Skeletal muscle satellite cell (primary cell): ENCODE results near the gene KCNAB1.

ENCODE experiments used
- H3K27me3 ChIP-seq: 2 replicates; pipeline ENCODE4 v1.7.0; 2013; ENCODE audit warnings: low read length; ENCODE audit not compliant: control insufficient read depth, insufficient read depth
- H3K36me3 ChIP-seq: 2 replicates; pipeline ENCODE4 v1.7.0; 2013; ENCODE audit warnings: mild to moderate bottlenecking, control low read depth, low read length; ENCODE audit not compliant: insufficient read depth
- H3K4me1 ChIP-seq: 2 replicates; pipeline ENCODE4 v1.7.0; 2013; ENCODE audit warnings: low read length; ENCODE audit not compliant: control insufficient read depth, insufficient read depth
- H3K4me2 ChIP-seq: 2 replicates; pipeline ENCODE4 v1.7.0; 2013; ENCODE audit warnings: mild to moderate bottlenecking, low read length
- H3K4me3 ChIP-seq: 2 replicates; pipeline ENCODE4 v1.7.0; 2013; ENCODE audit warnings: low read length
- H3K9ac ChIP-seq: 2 replicates; pipeline ENCODE4 v1.7.0; 2013; ENCODE audit warnings: mild to moderate bottlenecking, low read depth, low read length, moderate library complexity
- H3K9me3 ChIP-seq: replicated peaks from 2 replicates; pipeline ENCODE4 v1.7.0; 2013; ENCODE audit warnings: mild to moderate bottlenecking, control low read depth, low read length

Gene KCNAB1

GRCh38 chr3:156516961-156517360 lies 396.6 kb downstream of the KCNAB1 start:
- Histone ChIP-seq H3K4me3 (no peak overlapping the region), H3K9ac (no peak overlapping the region), H3K9me3 (no peaks in the 10 kb centered on the region), H3K4me2 (no peak overlapping the region), H3K36me3 (no peaks in the 10 kb centered on the region), H3K27me3 (no peaks in the 10 kb centered on the region), H3K4me1 (peaks cover 12% of the 10 kb centered on the region)

- no peaks in the 10 kb centered on the region for H3K9me3 ChIP-seq
- no peaks in the 10 kb centered on the region for H3K27me3 ChIP-seq
- no peak overlapping the region for H3K9ac ChIP-seq
- no peak overlapping the region for H3K4me3 ChIP-seq
- H3K36me3 ChIP-seq = no peaks in the 10 kb centered on the region
- peaks cover 5% of the 10 kb centered on the region for H3K4me1 ChIP-seq
- H3K4me2 ChIP-seq = no peak overlapping the region
Observed at GRCh38 chr3:156518726-156519125, 398.3 kb downstream of the KCNAB1 start.

DNA sequence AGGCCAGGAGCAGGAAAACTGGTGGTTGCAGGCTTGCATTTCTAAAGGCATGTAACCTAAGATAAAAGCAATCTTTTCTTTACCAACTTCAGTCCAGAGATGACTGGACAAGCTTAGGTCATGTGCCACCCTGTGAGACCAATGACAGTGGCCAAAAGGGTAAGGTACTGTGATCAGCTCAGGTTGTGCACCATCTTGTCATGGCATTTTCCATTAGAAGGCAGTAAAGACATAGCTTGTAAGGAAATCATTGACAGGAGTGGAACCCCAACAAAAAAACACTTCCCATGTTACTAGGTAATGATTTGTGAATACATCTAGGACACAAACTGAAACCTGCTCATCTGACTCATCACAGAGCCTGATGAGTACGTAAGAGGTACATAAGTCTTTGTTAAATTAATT lies 399.4 kb downstream of the KCNAB1 start:
- H3K4me3 ChIP-seq = no peak overlapping the region
- H3K36me3 ChIP-seq = no peaks in the 10 kb centered on the region
- H3K9ac ChIP-seq = no peak overlapping the region
- H3K4me1 ChIP-seq = peaks cover 4% of the 10 kb centered on the region
- no peaks in the 10 kb centered on the region for H3K9me3 ChIP-seq
- no peaks in the 10 kb centered on the region for H3K27me3 ChIP-seq
- H3K4me2 ChIP-seq = no peak overlapping the region

GRCh38 chr3:156522673-156523072 lies 402.3 kb downstream of the KCNAB1 start:
- Histone ChIP-seq H3K9ac (no peak overlapping the region), H3K9me3 (no peaks in the 10 kb centered on the region), H3K4me1 (no peaks in the 10 kb centered on the region), H3K27me3 (no peaks in the 10 kb centered on the region), H3K4me3 (no peak overlapping the region), H3K36me3 (no peaks in the 10 kb centered on the region), H3K4me2 (no peak overlapping the region)

- H3K4me1 ChIP-seq = no peaks in the 10 kb centered on the region
- H3K4me3 ChIP-seq = no peak overlapping the region
- no peaks in the 10 kb centered on the region for H3K27me3 ChIP-seq
- no peak overlapping the region for H3K4me2 ChIP-seq
- no peak overlapping the region for H3K9ac ChIP-seq
- no peaks in the 10 kb centered on the region for H3K36me3 ChIP-seq
- no peaks in the 10 kb centered on the region for H3K9me3 ChIP-seq
Observed at GRCh38 chr3:156525808-156526207, 405.4 kb downstream of the KCNAB1 start.

- H3K9me3 ChIP-seq = no peaks in the 10 kb centered on the region
- no peak overlapping the region for H3K4me2 ChIP-seq
- H3K4me3 ChIP-seq = no peak overlapping the region
- H3K27me3 ChIP-seq = no peaks in the 10 kb centered on the region
- H3K4me1 ChIP-seq = no peaks in the 10 kb centered on the region
- H3K36me3 ChIP-seq = no peaks in the 10 kb centered on the region
- no peak overlapping the region for H3K9ac ChIP-seq
Observed at GRCh38 chr3:156527060-156527459, 406.7 kb downstream of the KCNAB1 start.

DNA sequence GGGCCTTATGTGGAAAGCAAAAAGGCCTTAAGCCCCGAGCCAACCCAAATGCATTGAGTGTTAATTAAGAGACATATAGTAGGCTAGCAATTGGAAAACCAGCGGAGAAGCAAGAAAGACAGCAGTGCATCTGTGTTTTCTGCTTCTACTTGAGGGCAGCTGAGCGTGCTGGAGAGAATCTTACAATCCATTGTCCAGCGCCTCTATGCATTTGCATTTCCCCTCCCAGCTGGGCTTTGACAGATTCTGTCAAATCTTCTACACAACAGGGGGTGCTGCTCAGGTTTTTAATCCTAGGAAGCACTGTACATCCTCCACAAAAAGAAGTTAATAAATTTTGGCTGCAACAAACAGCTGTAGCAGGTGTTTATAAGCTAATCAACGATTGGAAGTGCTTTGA lies 410.6 kb downstream of the KCNAB1 start:
- Histone ChIP-seq H3K9ac (no peak overlapping the region), H3K4me1 (peaks cover 13% of the 10 kb centered on the region), H3K36me3 (no peaks in the 10 kb centered on the region), H3K4me2 (no peak overlapping the region), H3K27me3 (no peaks in the 10 kb centered on the region), H3K4me3 (no peak overlapping the region), H3K9me3 (no peaks in the 10 kb centered on the region)

DNA sequence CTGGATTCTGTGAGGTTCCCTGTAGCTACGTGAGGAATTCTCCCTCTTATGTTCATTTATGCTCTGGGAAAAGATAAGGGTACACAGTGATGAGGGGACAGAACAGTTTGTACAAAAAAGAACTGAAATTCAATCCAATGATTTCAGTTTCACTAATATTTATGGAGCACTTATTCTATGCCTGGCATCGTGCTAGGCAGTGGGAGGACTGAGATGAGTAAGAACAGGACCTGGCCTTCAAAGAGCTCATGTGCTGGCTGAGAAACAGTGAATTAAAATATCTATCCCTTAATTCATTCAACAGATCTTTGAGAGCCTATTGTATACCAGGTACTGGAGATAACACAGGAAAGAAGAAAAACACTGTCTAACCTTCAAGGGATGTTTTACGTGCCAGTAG lies 412.4 kb downstream of the KCNAB1 start:
- Histone ChIP-seq H3K36me3 (peaks cover 5% of the 10 kb centered on the region), H3K9ac (no peak overlapping the region), H3K4me2 (no peak overlapping the region), H3K4me3 (no peak overlapping the region), H3K9me3 (no peaks in the 10 kb centered on the region), H3K27me3 (no peaks in the 10 kb centered on the region), H3K4me1 (peaks cover 26% of the 10 kb centered on the region)

GRCh38 chr3:156533205-156533604 lies 412.8 kb downstream of the KCNAB1 start:
- Histone ChIP-seq H3K4me2 (no peak overlapping the region), H3K4me3 (no peak overlapping the region)

GRCh38 chr3:156535162-156535627 lies 414.8 kb downstream of the KCNAB1 start:
- Histone ChIP-seq H3K4me1 (peaks cover 29% of the 10 kb centered on the region), H3K9me3 (no peaks in the 10 kb centered on the region), H3K4me2 (no peak overlapping the region), H3K4me3 (no peak overlapping the region), H3K27me3 (no peaks in the 10 kb centered on the region), H3K36me3 (peaks cover 25% of the 10 kb centered on the region), H3K9ac (peak overlapping the region; percentile 47)

More at GRCh38 chr3:156533205-156533604, 412.8 kb downstream of the KCNAB1 start:
- Histone ChIP-seq H3K27me3 (no peaks in the 10 kb centered on the region), H3K4me1 (peaks cover 29% of the 10 kb centered on the region), H3K9me3 (no peaks in the 10 kb centered on the region), H3K36me3 (peaks cover 6% of the 10 kb centered on the region), H3K9ac (no peak overlapping the region)

GRCh38 chr3:156535798-156536197 lies 415.4 kb downstream of the KCNAB1 start:
- Histone ChIP-seq H3K4me3 (no peak overlapping the region), H3K27me3 (no peaks in the 10 kb centered on the region), H3K4me2 (no peak overlapping the region), H3K36me3 (peaks cover 29% of the 10 kb centered on the region), H3K4me1 (peaks cover 29% of the 10 kb centered on the region), H3K9me3 (no peaks in the 10 kb centered on the region), H3K9ac (peak overlapping the region; percentile 47)

- peaks cover 37% of the 10 kb centered on the region for H3K36me3 ChIP-seq
- no peak overlapping the region for H3K9ac ChIP-seq
- no peak overlapping the region for H3K4me2 ChIP-seq
- no peaks in the 10 kb centered on the region for H3K27me3 ChIP-seq
- peaks cover 29% of the 10 kb centered on the region for H3K4me1 ChIP-seq
- no peak overlapping the region for H3K4me3 ChIP-seq
- no peaks in the 10 kb centered on the region for H3K9me3 ChIP-seq
Observed at GRCh38 chr3:156536524-156537316, 416.3 kb downstream of the KCNAB1 start.
